Measurements from ENCODE around the gene TIFAB.

GRCh38 chr5:135432113-135432512, 20.0 kb downstream of the TIFAB start:
- TF ChIP-seq TCF7L2 (IDR thresholded peaks at IDR 0.05; ENCODE audit: borderline replicate concordance, extremely low read depth, insufficient read depth, insufficient read length) (no peak), YY1 (IDR thresholded peaks at IDR 0.05; ENCODE audit: extremely low read depth, insufficient replicate concordance, low read depth, low read length) (no peak), POLR2AphosphoS5 (IDR thresholded peaks at IDR 0.05; ENCODE audit: low read depth, low read length) (no peak), EZH2 (IDR thresholded peaks at IDR 0.05) (no peak), ZBTB33 (IDR thresholded peaks at IDR 0.05; ENCODE audit: extremely low read depth, insufficient replicate concordance, low read length) (no peak), POLR2A (IDR thresholded peaks at IDR 0.05; ENCODE audit: borderline replicate concordance, extremely low read depth, insufficient read depth, insufficient read length) (no peak)
- TF ChIP-seq, protein P1, sequence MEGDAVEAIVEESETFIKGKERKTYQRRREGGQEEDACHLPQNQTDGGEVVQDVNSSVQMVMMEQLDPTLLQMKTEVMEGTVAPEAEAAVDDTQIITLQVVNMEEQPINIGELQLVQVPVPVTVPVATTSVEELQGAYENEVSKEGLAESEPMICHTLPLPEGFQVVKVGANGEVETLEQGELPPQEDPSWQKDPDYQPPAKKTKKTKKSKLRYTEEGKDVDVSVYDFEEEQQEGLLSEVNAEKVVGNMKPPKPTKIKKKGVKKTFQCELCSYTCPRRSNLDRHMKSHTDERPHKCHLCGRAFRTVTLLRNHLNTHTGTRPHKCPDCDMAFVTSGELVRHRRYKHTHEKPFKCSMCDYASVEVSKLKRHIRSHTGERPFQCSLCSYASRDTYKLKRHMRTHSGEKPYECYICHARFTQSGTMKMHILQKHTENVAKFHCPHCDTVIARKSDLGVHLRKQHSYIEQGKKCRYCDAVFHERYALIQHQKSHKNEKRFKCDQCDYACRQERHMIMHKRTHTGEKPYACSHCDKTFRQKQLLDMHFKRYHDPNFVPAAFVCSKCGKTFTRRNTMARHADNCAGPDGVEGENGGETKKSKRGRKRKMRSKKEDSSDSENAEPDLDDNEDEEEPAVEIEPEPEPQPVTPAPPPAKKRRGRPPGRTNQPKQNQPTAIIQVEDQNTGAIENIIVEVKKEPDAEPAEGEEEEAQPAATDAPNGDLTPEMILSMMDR (IDR thresholded peaks at IDR 0.05 in 2 of 3, conservative IDR thresholded peaks at IDR 0.05 in 1 of 3; ENCODE audit: borderline replicate concordance in 1 of 3, insufficient read depth in 1 of 3, low read depth in 2 of 3, low read length in 2 of 3) = no peak
- TF ChIP-seq, protein P2, sequence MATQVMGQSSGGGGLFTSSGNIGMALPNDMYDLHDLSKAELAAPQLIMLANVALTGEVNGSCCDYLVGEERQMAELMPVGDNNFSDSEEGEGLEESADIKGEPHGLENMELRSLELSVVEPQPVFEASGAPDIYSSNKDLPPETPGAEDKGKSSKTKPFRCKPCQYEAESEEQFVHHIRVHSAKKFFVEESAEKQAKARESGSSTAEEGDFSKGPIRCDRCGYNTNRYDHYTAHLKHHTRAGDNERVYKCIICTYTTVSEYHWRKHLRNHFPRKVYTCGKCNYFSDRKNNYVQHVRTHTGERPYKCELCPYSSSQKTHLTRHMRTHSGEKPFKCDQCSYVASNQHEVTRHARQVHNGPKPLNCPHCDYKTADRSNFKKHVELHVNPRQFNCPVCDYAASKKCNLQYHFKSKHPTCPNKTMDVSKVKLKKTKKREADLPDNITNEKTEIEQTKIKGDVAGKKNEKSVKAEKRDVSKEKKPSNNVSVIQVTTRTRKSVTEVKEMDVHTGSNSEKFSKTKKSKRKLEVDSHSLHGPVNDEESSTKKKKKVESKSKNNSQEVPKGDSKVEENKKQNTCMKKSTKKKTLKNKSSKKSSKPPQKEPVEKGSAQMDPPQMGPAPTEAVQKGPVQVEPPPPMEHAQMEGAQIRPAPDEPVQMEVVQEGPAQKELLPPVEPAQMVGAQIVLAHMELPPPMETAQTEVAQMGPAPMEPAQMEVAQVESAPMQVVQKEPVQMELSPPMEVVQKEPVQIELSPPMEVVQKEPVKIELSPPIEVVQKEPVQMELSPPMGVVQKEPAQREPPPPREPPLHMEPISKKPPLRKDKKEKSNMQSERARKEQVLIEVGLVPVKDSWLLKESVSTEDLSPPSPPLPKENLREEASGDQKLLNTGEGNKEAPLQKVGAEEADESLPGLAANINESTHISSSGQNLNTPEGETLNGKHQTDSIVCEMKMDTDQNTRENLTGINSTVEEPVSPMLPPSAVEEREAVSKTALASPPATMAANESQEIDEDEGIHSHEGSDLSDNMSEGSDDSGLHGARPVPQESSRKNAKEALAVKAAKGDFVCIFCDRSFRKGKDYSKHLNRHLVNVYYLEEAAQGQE (IDR thresholded peaks at IDR 0.05; ENCODE audit: low read depth) = no peak

All from HCT116 (cell line).